Measurements from ENCODE around the gene CAMK2A.

The CAMK2A gene

GRCh38 chr5:150227606-150228273 lies 61.8 kb downstream of the CAMK2A start:
- no peak for DNase-seq

- no peak for DNase-seq
These were observed 62.5 kb downstream of the CAMK2A start for GRCh38 chr5:150227036-150227435.

GRCh38 chr5:150224483-150225027 lies 65.0 kb downstream of the CAMK2A start:
- no peak for DNase-seq

GRCh38 chr5:150223474-150223873 lies 66.1 kb downstream of the CAMK2A start:
- DNase-seq = no peak

GRCh38 chr5:150222906-150223305 lies 66.7 kb downstream of the CAMK2A start:
- no peak for DNase-seq

GRCh38 chr5:150221471-150221870 lies 68.1 kb downstream of the CAMK2A start:
- DNase-seq = no peak

- no peak for DNase-seq
These were observed 69.7 kb downstream of the CAMK2A start for GRCh38 chr5:150219861-150220260.

- no peak for DNase-seq
These were observed 70.4 kb downstream of the CAMK2A start for GRCh38 chr5:150219142-150219541.

- no peak for DNase-seq
These were observed 70.9 kb downstream of the CAMK2A start for GRCh38 chr5:150218693-150219035.

GRCh38 chr5:150217873-150218692 lies 71.5 kb downstream of the CAMK2A start:
- DNase-seq = peak; percentile 33

GRCh38 chr5:150217038-150217437 lies 72.5 kb downstream of the CAMK2A start:
- DNase-seq = no peak

GRCh38 chr5:150215979-150216944 lies 73.3 kb downstream of the CAMK2A start:
- no peak for DNase-seq

GRCh38 chr5:150214289-150214688 lies 75.3 kb downstream of the CAMK2A start:
- no peak for DNase-seq

GRCh38 chr5:150213530-150213929 lies 76.0 kb downstream of the CAMK2A start:
- DNase-seq = no peak

GRCh38 chr5:150211156-150212030 lies 78.2 kb downstream of the CAMK2A start:
- DNase-seq = no peak

- no peak for DNase-seq
These were observed 78.9 kb downstream of the CAMK2A start for GRCh38 chr5:150210644-150211043.

GRCh38 chr5:150209099-150209635 lies 80.4 kb downstream of the CAMK2A start:
- DNase-seq = no peak

- DNase-seq = no peak
These were observed 81.1 kb downstream of the CAMK2A start for GRCh38 chr5:150208187-150209098.

GRCh38 chr5:150206779-150207115 lies 82.8 kb downstream of the CAMK2A start:
- no peak for DNase-seq

- no peak for DNase-seq
These were observed 83.3 kb downstream of the CAMK2A start for GRCh38 chr5:150206098-150206778.

Data from NCI-H2081 treated with DMSO at 0.1 percent for 48 hours (cell line).